MM.1S (cell line): ENCODE measurements around the gene IGFBP2.

Experiments used
- CTCF ChIP-seq: fragments of 300-600 bp; sonication (generic); IDR thresholded peaks from 2 replicates; pipeline ENCODE4 v1.5.1; 2016; ENCODE audit warnings: antibody characterized with exemption, low read length, mixed read lengths
- EZH2 ChIP-seq: fragments of 300-600 bp; sonication (generic); optimal IDR thresholded peaks from 2 replicates; pipeline ENCODE3; 2017; ENCODE audit warnings: low read depth, mild to moderate bottlenecking, antibody characterized with exemption, low read length, mixed read lengths
- EZH2phosphoT487 ChIP-seq: fragments of 300-600 bp; sonication (generic); IDR thresholded peaks from 2 replicates; pipeline ENCODE4 v1.6.1; 2018; ENCODE audit warnings: antibody characterized with exemption, low read length

- TF ChIP-seq CTCF (no peak), EZH2 (no peak), EZH2phosphoT487 (no peak)
Measured at GRCh38 chr2:216603010-216603883, 30.0 kb upstream of the IGFBP2 start.
